Measurements from ENCODE around the gene ATF1. TPM values are rescaled to one million over a fixed set of nuclear protein-coding genes. Genes with fewer than 3 reads are reported as not detected.
"Not testable (repeated sequence)": the region's sequence is repeated elsewhere in the genome, so short reads cannot be mapped to it uniquely, and the experiment has no call there.

Gene ATF1
- total RNA-seq, 2 donors from 2014 or later, result 27.5 to 35.7 TPM

DNA sequence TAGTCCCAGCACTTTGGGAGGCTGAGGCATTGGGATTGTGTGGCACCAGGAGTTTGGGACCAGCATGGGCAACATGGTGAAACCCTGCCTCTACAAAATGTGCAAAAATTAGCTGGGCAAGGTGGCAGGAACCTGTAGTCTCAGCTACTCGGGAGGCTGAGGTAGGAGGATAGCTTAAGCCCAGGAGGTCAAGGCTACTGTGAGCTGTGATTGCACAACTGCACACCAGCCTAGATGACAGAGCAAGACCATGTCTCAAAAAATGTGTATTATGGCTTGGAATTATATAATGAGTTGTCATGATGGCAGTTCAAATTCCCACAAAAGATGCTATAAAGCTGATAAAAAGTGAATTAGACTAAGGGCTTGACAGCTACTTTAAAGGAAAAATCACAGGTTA lies 58.2 kb downstream of the ATF1 start:
- no peaks in the 10 kb centered on the region for H3K9me3 ChIP-seq (ENCODE audit: control insufficient read depth, low read length)
- H3K4me1 ChIP-seq (ENCODE audit: control insufficient read depth, insufficient read depth, low read length), result no peaks in the 10 kb centered on the region
- no peaks in the 10 kb centered on the region for H3K27me3 ChIP-seq (ENCODE audit: control insufficient read depth, insufficient read depth, low read length, poor library complexity, severe bottlenecking)
- H3K27ac Mint-ChIP-seq, result no peak overlapping the region
- WGBS, 2 experiments (ENCODE audit: insufficient coverage in 1 of 2, insufficient read length in 1 of 2), result 96% methylated on average over 1 of the region's 1 CpG; no CpG with 5 or more reads in 1 of the 2 experiments
- no peak overlapping the region for H3K4me3 ChIP-seq (ENCODE audit: low read length)
- TF ChIP-seq, protein P1, sequence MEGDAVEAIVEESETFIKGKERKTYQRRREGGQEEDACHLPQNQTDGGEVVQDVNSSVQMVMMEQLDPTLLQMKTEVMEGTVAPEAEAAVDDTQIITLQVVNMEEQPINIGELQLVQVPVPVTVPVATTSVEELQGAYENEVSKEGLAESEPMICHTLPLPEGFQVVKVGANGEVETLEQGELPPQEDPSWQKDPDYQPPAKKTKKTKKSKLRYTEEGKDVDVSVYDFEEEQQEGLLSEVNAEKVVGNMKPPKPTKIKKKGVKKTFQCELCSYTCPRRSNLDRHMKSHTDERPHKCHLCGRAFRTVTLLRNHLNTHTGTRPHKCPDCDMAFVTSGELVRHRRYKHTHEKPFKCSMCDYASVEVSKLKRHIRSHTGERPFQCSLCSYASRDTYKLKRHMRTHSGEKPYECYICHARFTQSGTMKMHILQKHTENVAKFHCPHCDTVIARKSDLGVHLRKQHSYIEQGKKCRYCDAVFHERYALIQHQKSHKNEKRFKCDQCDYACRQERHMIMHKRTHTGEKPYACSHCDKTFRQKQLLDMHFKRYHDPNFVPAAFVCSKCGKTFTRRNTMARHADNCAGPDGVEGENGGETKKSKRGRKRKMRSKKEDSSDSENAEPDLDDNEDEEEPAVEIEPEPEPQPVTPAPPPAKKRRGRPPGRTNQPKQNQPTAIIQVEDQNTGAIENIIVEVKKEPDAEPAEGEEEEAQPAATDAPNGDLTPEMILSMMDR (conservative IDR thresholded peaks at IDR 0.05), result no peak
- no peaks in the 10 kb centered on the region for H3K9me3 Mint-ChIP-seq
- H3K36me3 ChIP-seq (ENCODE audit: control insufficient read depth, insufficient read depth, low read length), result peaks cover 23% of the 10 kb centered on the region
- no peaks in the 10 kb centered on the region for H3K4me1 Mint-ChIP-seq
- H3K27ac ChIP-seq (ENCODE audit: low read depth, low read length), result no peak overlapping the region
- no peak overlapping the region for H3K9ac ChIP-seq (ENCODE audit: extremely low read depth, low read length, poor library complexity, severe bottlenecking)
- peaks cover 13% of the 10 kb centered on the region for H3K36me3 Mint-ChIP-seq (ENCODE audit: low read depth)
- no peak overlapping the region for H3K4me3 Mint-ChIP-seq
- DNase-seq, result no peak
- H3K27me3 Mint-ChIP-seq (ENCODE audit: insufficient read depth), result no peaks in the 10 kb centered on the region

DNA sequence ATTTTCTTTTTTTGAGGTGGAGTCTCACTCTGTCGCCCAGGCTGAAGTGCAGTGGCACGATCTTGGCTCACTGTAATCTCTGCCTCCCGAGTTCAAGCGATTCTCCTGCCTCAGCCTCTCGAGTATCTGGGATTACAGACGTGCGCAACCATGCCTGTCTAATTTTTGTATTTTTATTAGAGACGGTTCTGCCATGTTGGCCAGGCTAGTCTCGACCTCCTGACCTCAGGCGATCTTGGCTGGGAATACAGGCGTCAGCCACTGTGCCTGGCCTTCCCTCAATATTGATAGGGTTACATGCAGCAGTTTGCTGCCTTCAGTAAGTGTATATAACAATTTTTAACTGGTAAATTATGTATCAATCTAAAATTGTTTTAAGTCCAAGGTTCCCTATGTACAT lies 59.8 kb downstream of the ATF1 start:
- not testable (repeated sequence) for H3K4me3 Mint-ChIP-seq; H3K4me1 ChIP-seq (ENCODE audit: control insufficient read depth, insufficient read depth, low read length); H3K9me3 ChIP-seq (ENCODE audit: control insufficient read depth, low read length); H3K27ac Mint-ChIP-seq; DNase-seq; H3K9ac ChIP-seq (ENCODE audit: extremely low read depth, low read length, poor library complexity, severe bottlenecking); H3K4me3 ChIP-seq (ENCODE audit: low read length); H3K27me3 Mint-ChIP-seq (ENCODE audit: insufficient read depth); H3K4me1 Mint-ChIP-seq; H3K9me3 Mint-ChIP-seq; H3K27me3 ChIP-seq (ENCODE audit: control insufficient read depth, insufficient read depth, low read length, poor library complexity, severe bottlenecking); H3K27ac ChIP-seq (ENCODE audit: low read depth, low read length); H3K36me3 Mint-ChIP-seq (ENCODE audit: low read depth); H3K36me3 ChIP-seq (ENCODE audit: control insufficient read depth, insufficient read depth, low read length)
- WGBS, 2 experiments (ENCODE audit: insufficient coverage in 1 of 2, insufficient read length in 1 of 2), result 94 to 95% methylated on average over 9 to 11 of the region's 11 CpGs

DNA sequence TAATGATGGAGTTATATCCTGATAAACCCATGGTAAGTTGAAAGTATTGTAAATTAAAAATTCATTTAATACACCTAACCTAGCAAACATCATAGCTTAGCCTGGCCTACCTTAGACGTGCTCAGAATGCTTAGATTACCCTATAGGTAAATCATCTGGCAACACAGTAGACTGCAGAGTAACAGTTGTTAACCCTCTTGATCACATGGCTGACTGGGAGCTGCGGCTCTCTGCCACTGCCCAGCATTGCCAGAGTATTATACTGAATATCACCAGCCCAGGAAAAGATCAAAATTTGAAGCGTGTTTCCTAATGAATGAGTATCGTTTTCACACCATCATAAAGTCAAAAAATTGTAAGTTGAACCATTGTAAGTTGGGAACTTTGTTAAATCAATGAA lies 61.0 kb downstream of the ATF1 start:
- WGBS, 2 experiments (ENCODE audit: insufficient coverage in 1 of 2, insufficient read length in 1 of 2), result 67 to 96% methylated on average over 2 to 4 of the region's 4 CpGs
- TF ChIP-seq, protein P1 (conservative IDR thresholded peaks at IDR 0.05), result no peak
- no peaks in the 10 kb centered on the region for H3K27me3 ChIP-seq (ENCODE audit: control insufficient read depth, insufficient read depth, low read length, poor library complexity, severe bottlenecking)
- H3K4me3 ChIP-seq (ENCODE audit: low read length), result no peak overlapping the region
- Mint-ChIP-seq H3K9me3 (no peaks in the 10 kb centered on the region), H3K4me3 (no peak overlapping the region), H3K36me3 (ENCODE audit: low read depth) (no peaks in the 10 kb centered on the region), H3K27ac (no peak overlapping the region), H3K4me1 (no peaks in the 10 kb centered on the region), H3K27me3 (ENCODE audit: insufficient read depth) (no peaks in the 10 kb centered on the region)
- peaks cover 5% of the 10 kb centered on the region for H3K36me3 ChIP-seq (ENCODE audit: control insufficient read depth, insufficient read depth, low read length)
- no peak overlapping the region for H3K27ac ChIP-seq (ENCODE audit: low read depth, low read length)
- no peak for DNase-seq
- H3K9me3 ChIP-seq (ENCODE audit: control insufficient read depth, low read length), result no peaks in the 10 kb centered on the region
- no peaks in the 10 kb centered on the region for H3K4me1 ChIP-seq (ENCODE audit: control insufficient read depth, insufficient read depth, low read length)
- no peak overlapping the region for H3K9ac ChIP-seq (ENCODE audit: extremely low read depth, low read length, poor library complexity, severe bottlenecking)

GRCh38 chr12:50825372-50825838 lies 61.5 kb downstream of the ATF1 start:
- no peaks in the 10 kb centered on the region for H3K4me1 ChIP-seq (ENCODE audit: control insufficient read depth, insufficient read depth, low read length)
- H3K27me3 Mint-ChIP-seq (ENCODE audit: insufficient read depth), result no peaks in the 10 kb centered on the region
- TF ChIP-seq, protein P1 (conservative IDR thresholded peaks at IDR 0.05), result peak; percentile 74
- no peak overlapping the region for H3K27ac ChIP-seq (ENCODE audit: low read depth, low read length)
- H3K9me3 Mint-ChIP-seq, result no peaks in the 10 kb centered on the region
- H3K27ac Mint-ChIP-seq, result no peak overlapping the region
- no peak overlapping the region for H3K4me3 Mint-ChIP-seq
- no peaks in the 10 kb centered on the region for H3K36me3 ChIP-seq (ENCODE audit: control insufficient read depth, insufficient read depth, low read length)
- 71% methylated on average over 2 of the region's 2 CpGs; no CpG with 5 or more reads in 1 of the 2 experiments for WGBS, 2 experiments (ENCODE audit: insufficient coverage in 1 of 2, insufficient read length in 1 of 2)
- no peak overlapping the region for H3K9ac ChIP-seq (ENCODE audit: extremely low read depth, low read length, poor library complexity, severe bottlenecking)
- H3K27me3 ChIP-seq (ENCODE audit: control insufficient read depth, insufficient read depth, low read length, poor library complexity, severe bottlenecking), result no peaks in the 10 kb centered on the region
- no peaks in the 10 kb centered on the region for H3K4me1 Mint-ChIP-seq
- no peak overlapping the region for H3K4me3 ChIP-seq (ENCODE audit: low read length)
- no peak for DNase-seq
- H3K36me3 Mint-ChIP-seq (ENCODE audit: low read depth), result no peaks in the 10 kb centered on the region
- no peaks in the 10 kb centered on the region for H3K9me3 ChIP-seq (ENCODE audit: control insufficient read depth, low read length)

All from endodermal cell (in vitro differentiated cells).